Cardiac muscle cell (in vitro differentiated cells and primary cell): ENCODE results near the gene OGFOD3. TPM values are rescaled to one million over a fixed set of nuclear protein-coding genes. Genes with fewer than 3 reads are reported as not detected.

Source experiments
- DNase-seq, 2 donors: peaks; one replicate each; pipeline versions ENCODE4 v3.0.0 to v3.0.0-alpha.2; 2010 to 2017; ENCODE audit warnings: low read depth in 1 of 2, low spot score in 1 of 2
- H3K27ac ChIP-seq: fragments of 200-600 bp; sonication (generic); 2 replicates; pipeline ENCODE4 v1.5.1; 2016
- H3K27me3 ChIP-seq: fragments of 200-600 bp; sonication (generic); 2 replicates; pipeline ENCODE4 v1.6.0; 2016; ENCODE audit warnings: control low read depth
- H3K36me3 ChIP-seq: fragments of 200-600 bp; sonication (generic); 2 replicates; pipeline ENCODE4 v1.5.1; 2016; ENCODE audit warnings: control low read depth
- H3K4me1 ChIP-seq: fragments of 200-600 bp; sonication (generic); 2 replicates; pipeline ENCODE4 v1.8.1; 2017; ENCODE audit warnings: low read depth, mild to moderate bottlenecking, mixed run types
- H3K4me3 ChIP-seq: fragments of 200-600 bp; sonication (generic); 2 replicates; pipeline ENCODE4 v1.5.1; 2016; ENCODE audit warnings: mild to moderate bottlenecking
- H3K9me3 ChIP-seq: fragments of 200-600 bp; sonication (generic); 2 replicates; pipeline ENCODE4 v1.5.1; 2017; ENCODE audit warnings: low read depth, mild to moderate bottlenecking, control low read depth
- CTCF ChIP-seq: IDR thresholded peaks from 2 replicates; pipeline ENCODE4 v1.5.1; 2012; ENCODE audit warnings: low read depth, mild to moderate bottlenecking, low read length
- polyA plus RNA-seq: library from polyadenylated mRNA; unstranded; fragments of >200 nt; fragmentation: Nextera tagmentation; extraction: Ambion mirVana; gene quantifications from 2 replicates; pipeline ENCODE4 v1.2.1, GENCODE V29; 2016
- total RNA-seq: library from RNA; depleted of rRNA; stranded (reverse); fragments of >200 nt; gene quantifications from 2 replicates; pipeline ENCODE4 v1.2.3, GENCODE V29; 2016

The OGFOD3 gene
- total and polyA plus RNA-seq, 2 experiments from 2014 or later: 26.1 to 45.2 TPM

- Histone ChIP-seq H3K4me3 (no peak overlapping the region), H3K4me1 (peaks cover 5% of the 10 kb centered on the region), H3K27me3 (no peaks in the 10 kb centered on the region), H3K36me3 (no peaks in the 10 kb centered on the region), H3K27ac (no peak overlapping the region), H3K9me3 (no peaks in the 10 kb centered on the region)
- TF ChIP-seq CTCF: no peak
- no peak for DNase-seq
These were observed 18.7 kb downstream of the OGFOD3 start for GRCh38 chr17:82399601-82400101.

- H3K36me3 ChIP-seq: no peaks in the 10 kb centered on the region
- DNase-seq: peak in 1 of 2 donors; percentile 55
- H3K27ac ChIP-seq: no peak overlapping the region
- H3K4me1 ChIP-seq: peaks cover 5% of the 10 kb centered on the region
- H3K9me3 ChIP-seq: no peaks in the 10 kb centered on the region
- no peak for TF ChIP-seq CTCF
- no peak overlapping the region for H3K4me3 ChIP-seq
- no peaks in the 10 kb centered on the region for H3K27me3 ChIP-seq
These were observed 19.3 kb downstream of the OGFOD3 start for GRCh38 chr17:82399041-82399441.

- peak in 1 of 2 donors; percentile 44 for DNase-seq
- H3K4me3 ChIP-seq: no peak overlapping the region
These were observed 20.7 kb downstream of the OGFOD3 start for GRCh38 chr17:82397449-82398335.

GRCh38 chr17:82396601-82397435, 21.6 kb downstream of the OGFOD3 start:
- H3K36me3 ChIP-seq: no peaks in the 10 kb centered on the region
- no peaks in the 10 kb centered on the region for H3K27me3 ChIP-seq
- H3K4me1 ChIP-seq: peaks cover 5% of the 10 kb centered on the region
- H3K27ac ChIP-seq: no peak overlapping the region
- H3K4me3 ChIP-seq: no peak overlapping the region
- no peak for TF ChIP-seq CTCF
- peak; percentile 17 to 87 for DNase-seq
- H3K9me3 ChIP-seq: no peaks in the 10 kb centered on the region

More at GRCh38 chr17:82397449-82398335, 20.7 kb downstream of the OGFOD3 start:
- Histone ChIP-seq H3K4me1 (peaks cover 5% of the 10 kb centered on the region), H3K27ac (no peak overlapping the region), H3K9me3 (no peaks in the 10 kb centered on the region), H3K36me3 (no peaks in the 10 kb centered on the region), H3K27me3 (no peaks in the 10 kb centered on the region)
- no peak for TF ChIP-seq CTCF

- no peaks in the 10 kb centered on the region for H3K9me3 ChIP-seq
- no peaks in the 10 kb centered on the region for H3K27me3 ChIP-seq
- no peak overlapping the region for H3K27ac ChIP-seq
- H3K36me3 ChIP-seq: no peaks in the 10 kb centered on the region
- no peak for TF ChIP-seq CTCF
- peaks cover 5% of the 10 kb centered on the region for H3K4me1 ChIP-seq
- H3K4me3 ChIP-seq: no peak overlapping the region
- no peak for DNase-seq
These were observed 24.1 kb downstream of the OGFOD3 start for GRCh38 chr17:82394278-82394677.
